ENCODE measurements around the gene LRRC45. TPM values are rescaled to one million over a fixed set of nuclear protein-coding genes. Genes with fewer than 3 reads are reported as not detected.

The LRRC45 gene
- total and polyA plus RNA-seq, 2 experiments from 2014 or later: 16.1 to 40.7 TPM

GRCh38 chr17:82014971-82015310 lies 8.2 kb upstream of the LRRC45 start (continued):
- TF ChIP-seq ZNF462 (CRISPR knock-in tag; IDR thresholded peaks at IDR 0.05): no peak
- no peak for TF ChIP-seq REST (IDR thresholded peaks at IDR 0.05; ENCODE audit: unreplicated experiment)
- TF ChIP-seq STAT1 (IDR thresholded peaks at IDR 0.05; ENCODE audit: unreplicated experiment): no peak

GRCh38 chr17:82015311-82015971 lies 7.7 kb upstream of the LRRC45 start:
- Mint-ChIP-seq H3K36me3 (ENCODE audit: low read depth) (peaks cover 6% of the 10 kb centered on the region; the same call in 1 of the 3 replicates), H3K27ac (no peak overlapping the region), H3K4me1 (no peaks in the 10 kb centered on the region), H3K27me3 (ENCODE audit: insufficient read depth, low read depth, poor library complexity) (peaks cover 10% of the 10 kb centered on the region), H3K4me3 (no peak overlapping the region), H3K9me3 (no peaks in the 10 kb centered on the region)
- Histone ChIP-seq H2AFZ (no peak overlapping the region), H3K79me2 (replicated peaks; ENCODE audit: insufficient read depth) (no peaks in the 10 kb centered on the region), H3K4me1 (ENCODE audit: insufficient read depth) (no peaks in the 10 kb centered on the region; the same call in 1 of the 2 replicates), H3K4me3 (no peak overlapping the region), H3K27me3 (ENCODE audit: insufficient read depth) (no peaks in the 10 kb centered on the region), H3K27ac (ENCODE audit: low read depth) (no peak overlapping the region), H4K20me1 (replicated peaks; ENCODE audit: insufficient read depth) (no peaks in the 10 kb centered on the region; the same call in 1 of the 2 replicates), H3F3A (replicated peaks; ENCODE audit: low read depth) (0 out of 2 replicates have a peak, but pooled peaks cover 7% of the 10 kb centered on the region), H3K36me3 (ENCODE audit: insufficient read depth) (no peaks in the 10 kb centered on the region), H3K4me2 (no peak overlapping the region), H3K9me2 (ENCODE audit: insufficient read depth) (no peaks in the 10 kb centered on the region)
- ATAC-seq (no peak), DNase-seq (ENCODE audit: low spot score) (no peak)
- TF ChIP-seq ZNF462 (CRISPR knock-in tag; IDR thresholded peaks at IDR 0.05): no peak
